HepG2 (cell line): ENCODE data around the gene MLLT10. TPM values are rescaled to one million over a fixed set of nuclear protein-coding genes. Genes with fewer than 3 reads are reported as not detected.
A peak's percentile ranks its signal among the peaks of the same experiment; 100 is the strongest.

Experiments
- AHR ChIP-seq: IDR thresholded peaks from 2 replicates; pipeline ENCODE4 v1.6.1; 2018; ENCODE audit warnings: missing genetic modification reagents, missing compliant biosample characterization
- DNMT3B ChIP-seq: conservative IDR thresholded peaks from 2 replicates; pipeline ENCODE4 v1.6.1; 2016; ENCODE audit warnings: missing biosample characterization, control low read depth
- ESRRA ChIP-seq: sonication (generic); formaldehyde crosslinking; IDR thresholded peaks from 2 replicates; pipeline ENCODE4 v1.5.1; 2020; ENCODE audit warnings: mild to moderate bottlenecking, low read depth, missing genetic modification reagents
- FOXK1 ChIP-seq: sonication (generic); formaldehyde crosslinking; IDR thresholded peaks from 2 replicates; pipeline ENCODE4 v1.4.0; 2020; ENCODE audit warnings: low read depth, missing genetic modification reagents, borderline replicate concordance
- GATA4 ChIP-seq: sonication (generic); IDR thresholded peaks from 2 replicates; pipeline ENCODE4 v1.6.1; 2016; ENCODE audit warnings: antibody characterized with exemption, low read depth, borderline replicate concordance
- HNF1A ChIP-seq, 2 experiments: sonication (generic) in 1 of 2; formaldehyde crosslinking in 1 of 2; IDR thresholded peaks; 2 replicates each; pipeline versions ENCODE4 v1.4.0 to v1.6.1; 2016 to 2020; ENCODE audit warnings: borderline replicate concordance in 1 of 2, low read depth in 1 of 2, mild to moderate bottlenecking in 1 of 2, missing genetic modification reagents in 1 of 2
- MTA3 ChIP-seq: sonication (generic); formaldehyde crosslinking; IDR thresholded peaks from 2 replicates; pipeline ENCODE4 v1.4.0; 2020; ENCODE audit warnings: missing genetic modification reagents
- MXD4 ChIP-seq: IDR thresholded peaks from 2 replicates; pipeline ENCODE4 v1.6.1; 2016; ENCODE audit warnings: mild to moderate bottlenecking, missing biosample characterization, missing genetic modification reagents
- PAX8 ChIP-seq: sonication (generic); formaldehyde crosslinking; IDR thresholded peaks from 2 replicates; pipeline ENCODE4 v1.8.0; 2022; ENCODE audit warnings: mild to moderate bottlenecking, missing genetic modification reagents, borderline replicate concordance
- PTBP1 ChIP-seq: fragments of 200-400 bp; formaldehyde crosslinking; IDR thresholded peaks from 2 replicates; pipeline ENCODE4 v1.6.1; 2018; ENCODE audit warnings: low read length, low read depth; ENCODE audit not compliant: poor library complexity, severe bottlenecking
- RBM39 ChIP-seq: fragments of 200-400 bp; formaldehyde crosslinking; IDR thresholded peaks from one replicate; pipeline ENCODE4 v1.6.1; 2018; ENCODE audit warnings: antibody characterized with exemption, mild to moderate bottlenecking, low read depth, low read length; ENCODE audit not compliant: poor library complexity, severe bottlenecking
- RFX3 ChIP-seq: IDR thresholded peaks from 2 replicates; pipeline ENCODE4 v1.6.1; 2016; ENCODE audit warnings: missing biosample characterization, missing genetic modification reagents
- SUZ12 ChIP-seq: fragments of 150-350 bp; IDR thresholded peaks from 2 replicates; pipeline ENCODE4 v1.6.1; 2014; ENCODE audit warnings: low read depth, low read length
- ZNF33B ChIP-seq: sonication (generic); formaldehyde crosslinking; IDR thresholded peaks from 2 replicates; pipeline ENCODE4 v1.5.1; 2020; ENCODE audit warnings: mild to moderate bottlenecking, missing genetic modification reagents
- ZNF350 ChIP-seq: sonication (generic); formaldehyde crosslinking; IDR thresholded peaks from 2 replicates; pipeline ENCODE4 v1.4.0; 2020; ENCODE audit warnings: mild to moderate bottlenecking, low read depth, missing genetic modification reagents, borderline replicate concordance
- ZNF441 ChIP-seq: sonication (generic); formaldehyde crosslinking; IDR thresholded peaks from 2 replicates; pipeline ENCODE4 v1.7.0; 2021; ENCODE audit warnings: missing genetic modification reagents, borderline replicate concordance
- ZNF546 ChIP-seq: sonication (generic); formaldehyde crosslinking; conservative IDR thresholded peaks from 2 replicates; pipeline ENCODE4 v1.8.1; 2023; ENCODE audit warnings: mild to moderate bottlenecking, missing genetic modification reagents
- ZNF564 ChIP-seq: sonication (generic); formaldehyde crosslinking; IDR thresholded peaks from 2 replicates; pipeline ENCODE4 v1.8.1; 2023; ENCODE audit warnings: mild to moderate bottlenecking, missing genetic modification reagents
- ZNF605 ChIP-seq: sonication (generic); formaldehyde crosslinking; IDR thresholded peaks from 2 replicates; pipeline ENCODE4 v1.8.0; 2022; ENCODE audit warnings: mild to moderate bottlenecking, missing genetic modification reagents
- ZNF615 ChIP-seq: sonication (generic); formaldehyde crosslinking; IDR thresholded peaks from 2 replicates; pipeline ENCODE4 v1.5.0; 2020; ENCODE audit warnings: mild to moderate bottlenecking, missing genetic modification reagents, borderline replicate concordance
- ZNF788 ChIP-seq: sonication (generic); formaldehyde crosslinking; IDR thresholded peaks from 2 replicates; pipeline ENCODE4 v1.5.0; 2020; ENCODE audit warnings: mild to moderate bottlenecking, missing genetic modification reagents, borderline replicate concordance
- ZNF790 ChIP-seq: sonication (generic); formaldehyde crosslinking; IDR thresholded peaks from 2 replicates; pipeline ENCODE4 v1.8.0; 2022; ENCODE audit warnings: missing genetic modification reagents, mild to moderate bottlenecking, borderline replicate concordance
- ZNF883 ChIP-seq: sonication (generic); formaldehyde crosslinking; IDR thresholded peaks from 2 replicates; pipeline ENCODE4 v1.5.1; 2020; ENCODE audit warnings: mild to moderate bottlenecking, missing genetic modification reagents; ENCODE audit errors: not compliant biosample characterization
- polyA plus RNA-seq, 8 experiments: library from polyadenylated mRNA; depleted of rRNA in 3 of 8; stranded (reverse) in 7 of 8; unstranded in 1 of 8; fragments of >200 nt; fragmentation: Illumina TruSeq in 4 of 8; extraction: Trizol in 4 of 8; gene quantifications; 2 replicates each; pipeline versions ENCODE4 v1.2.1 to v1.2.3, GENCODE V29; 2011 to 2016; ENCODE audit warnings: low read depth in 4 of 8, missing spikeins in 1 of 8, mixed read lengths in 1 of 8; ENCODE audit not compliant: insufficient read depth in 1 of 8
- total RNA-seq, 5 experiments: library from RNA; depleted of rRNA; stranded (reverse); fragments of >200 nt; fragmentation: Illumina TruSeq; extraction: Trizol; gene quantifications; 2 replicates each; pipeline ENCODE4 v1.2.3, GENCODE V29; 2016; ENCODE audit warnings: low read depth in 1 of 5
- TF ChIP-seq, protein P1 (sequence below): sonication (generic); formaldehyde crosslinking; IDR thresholded peaks from 2 replicates; pipeline ENCODE4 v1.4.0; 2020; ENCODE audit warnings: mild to moderate bottlenecking, missing genetic modification reagents

The MLLT10 gene
- total and polyA plus RNA-seq, 2 of the 13 experiments (the other 11 are each of a cell fraction or from before 2014, with no cell fraction given) = 51.3 to 84.1 TPM

DNA sequence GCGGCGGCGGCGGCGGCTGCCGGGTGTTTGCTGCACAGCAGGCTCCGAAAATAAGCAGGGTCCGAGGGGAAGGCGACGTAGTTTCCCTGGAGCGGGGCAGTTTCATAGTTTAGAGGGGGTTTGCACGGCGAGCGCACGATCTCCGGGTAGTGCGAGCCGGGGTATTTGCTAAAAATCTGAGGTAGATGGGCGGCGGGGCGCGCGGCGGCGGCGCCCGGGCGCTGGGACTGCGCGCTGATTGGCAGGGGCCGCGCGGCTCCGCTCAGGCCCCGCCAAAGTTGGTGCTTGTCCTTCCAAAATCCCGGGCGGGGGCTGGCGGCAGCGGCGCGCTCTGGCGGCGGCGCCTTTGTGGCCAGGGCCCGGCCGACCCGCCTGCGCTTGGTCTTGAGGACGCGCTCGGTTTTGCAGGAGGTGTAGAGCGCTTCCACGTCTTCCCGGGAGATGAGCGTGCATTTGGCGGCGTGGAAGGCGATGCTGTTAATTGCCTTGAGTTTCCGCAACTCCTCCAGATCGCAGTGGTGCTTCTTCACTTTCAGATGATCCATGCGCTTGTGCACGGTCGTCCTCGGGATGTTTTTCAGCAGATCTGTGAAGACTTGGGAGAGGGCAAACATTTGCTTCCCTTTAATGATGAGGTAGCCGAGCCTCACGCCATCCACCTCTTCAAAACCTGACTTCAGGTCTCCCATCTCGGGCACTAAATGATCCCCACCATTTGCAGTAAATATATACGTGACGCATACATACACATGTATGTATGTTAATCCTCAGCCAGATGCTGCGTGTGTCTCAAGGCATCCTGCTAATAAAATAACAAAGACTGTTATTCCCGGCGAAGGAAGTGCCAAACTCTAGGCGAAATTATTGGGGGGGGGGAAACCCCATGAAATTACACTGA lies 16.6 kb upstream of the MLLT10 start (continued):
- TF ChIP-seq DNMT3B (CRISPR knock-in tag) (no peak), ZNF605 (no peak), ZNF33B (no peak), GATA4 (no peak), MTA3 (CRISPR knock-in tag) (no peak), PAX8 (CRISPR knock-in tag) (no peak), HNF1A (IDR thresholded peaks at IDR 0.05; ENCODE audit: low read depth) (no peak), HNF1A (CRISPR knock-in tag; IDR thresholded peaks at IDR 0.05; ENCODE audit: borderline replicate concordance) (no peak), ZNF883 (peak; percentile 32), PTBP1 (no peak), MXD4 (CRISPR knock-in tag) (peak; percentile 74; the same call in 1 of the 2 replicates), RBM39 (no peak), SUZ12 (no peak), ZNF788 (CRISPR knock-in tag) (no peak), ZNF546 (CRISPR knock-in tag) (no peak), ZNF615 (CRISPR knock-in tag) (no peak), ZNF441 (CRISPR knock-in tag) (no peak), RFX3 (CRISPR knock-in tag) (no peak), ESRRA (CRISPR knock-in tag) (no peak), ZNF350 (CRISPR knock-in tag) (no peak), AHR (CRISPR knock-in tag) (no peak), ZNF790 (0 out of 2 replicates have a peak, but pooled peaks have one; percentile 49), FOXK1 (CRISPR knock-in tag) (no peak), ZNF564 (CRISPR knock-in tag) (no peak)
- TF ChIP-seq, protein P1, sequence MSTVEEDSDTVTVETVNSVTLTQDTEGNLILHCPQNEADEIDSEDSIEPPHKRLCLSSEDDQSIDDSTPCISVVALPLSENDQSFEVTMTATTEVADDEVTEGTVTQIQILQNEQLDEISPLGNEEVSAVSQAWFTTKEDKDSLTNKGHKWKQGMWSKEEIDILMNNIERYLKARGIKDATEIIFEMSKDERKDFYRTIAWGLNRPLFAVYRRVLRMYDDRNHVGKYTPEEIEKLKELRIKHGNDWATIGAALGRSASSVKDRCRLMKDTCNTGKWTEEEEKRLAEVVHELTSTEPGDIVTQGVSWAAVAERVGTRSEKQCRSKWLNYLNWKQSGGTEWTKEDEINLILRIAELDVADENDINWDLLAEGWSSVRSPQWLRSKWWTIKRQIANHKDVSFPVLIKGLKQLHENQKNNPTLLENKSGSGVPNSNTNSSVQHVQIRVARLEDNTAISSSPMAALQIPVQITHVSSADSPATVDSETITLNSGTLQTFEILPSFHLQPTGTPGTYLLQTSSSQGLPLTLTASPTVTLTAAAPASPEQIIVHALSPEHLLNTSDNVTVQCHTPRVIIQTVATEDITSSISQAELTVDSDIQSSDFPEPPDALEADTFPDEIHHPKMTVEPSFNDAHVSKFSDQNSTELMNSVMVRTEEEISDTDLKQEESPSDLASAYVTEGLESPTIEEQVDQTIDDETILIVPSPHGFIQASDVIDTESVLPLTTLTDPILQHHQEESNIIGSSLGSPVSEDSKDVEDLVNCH (CRISPR knock-in tag) = no peak
